B cell (primary cell): Measurements from ENCODE around the gene GRM8. TPM values are rescaled to one million over a fixed set of nuclear protein-coding genes. Genes with fewer than 3 reads are reported as not detected.

Source experiments
- ATAC-seq: fragments of 200-7000 bp; cut with Tn5 transposase; one replicate; pipeline ENCODE4 v1.10.0; 2021; ENCODE audit warnings: low read depth, mild to moderate bottlenecking, moderate number of reproducible peaks, moderate library complexity
- CTCF ChIA-PET: fragments of 350-600 bp; sonication (Branson Sonifier 250); formaldehyde crosslinking; loops from one replicate; lab custom pipeline; 2021; ENCODE audit warnings: antibody characterized with exemption, inconsistent platforms; lab: Charles Lee
- POLR2A ChIA-PET: fragments of 350-600 bp; sonication (Branson Sonifier 250); formaldehyde crosslinking; loops from one replicate; lab custom pipeline; 2021; ENCODE audit warnings: antibody characterized with exemption; lab: Charles Lee
- DNase-seq: peaks from one replicate; pipeline ENCODE4 v3.0.0; 2013
- H2AFZ ChIP-seq: 2 replicates; pipeline ENCODE4 v1.6.1; 2012; ENCODE audit warnings: mild to moderate bottlenecking, low read depth, low read length; ENCODE audit not compliant: insufficient read depth, poor library complexity, severe bottlenecking
- H3K27ac ChIP-seq, 2 donors: 1 replicate in 1 of 2; 2 replicates in 1 of 2; pipeline ENCODE4 v1.5.1; 2012 to 2013; ENCODE audit warnings: low read length in 2 of 2, mild to moderate bottlenecking in 2 of 2, moderate library complexity in 1 of 2
- H3K27me3 ChIP-seq, 4 experiments: fragments of 200-600 bp in 1 of 4; sonication (generic) in 1 of 4; replicated peaks in 1 of 4; 1 replicate in 2 of 4; 2 replicates in 2 of 4; pipeline versions ENCODE4 v1.6.1 to v1.7.0; 2013 to 2016; ENCODE audit warnings: low read length in 3 of 4, mild to moderate bottlenecking in 2 of 4, mixed read lengths in 1 of 4, moderate library complexity in 1 of 4; ENCODE audit not compliant: insufficient read depth in 4 of 4, control insufficient read depth in 3 of 4; ENCODE audit errors: control extremely low read depth in 1 of 4
- H3K36me3 ChIP-seq, 2 experiments: replicated peaks in 1 of 2; 1 replicate in 1 of 2; 2 replicates in 1 of 2; pipeline versions ENCODE4 v1.6.1 to v1.7.1; 2013; ENCODE audit warnings: low read length in 1 of 2; ENCODE audit not compliant: insufficient read depth in 2 of 2, control insufficient read depth in 1 of 2; ENCODE audit errors: control extremely low read depth in 1 of 2, extremely low read depth in 1 of 2
- H3K4me1 ChIP-seq, 2 donors: fragments of 200-600 bp in 1 of 2; sonication (generic) in 1 of 2; 1 replicate in 1 of 2; 2 replicates in 1 of 2; pipeline versions ENCODE4 v1.5.1 to v1.6.1; 2013 to 2017; ENCODE audit warnings: low read length in 2 of 2; ENCODE audit not compliant: control insufficient read depth in 2 of 2, insufficient read depth in 2 of 2
- H3K4me2 ChIP-seq: replicated peaks from 2 replicates; pipeline ENCODE3; 2012; ENCODE audit warnings: mild to moderate bottlenecking, low read depth, low read length; ENCODE audit not compliant: poor library complexity, severe bottlenecking
- H3K4me3 ChIP-seq, 5 experiments: fragments of 200-600 bp in 1 of 5; sonication (generic) in 1 of 5; 1 replicate in 3 of 5; 2 replicates in 2 of 5; pipeline versions ENCODE4 v1.5.1 to v1.7.0; 2011 to 2016; ENCODE audit warnings: low read length in 4 of 5, mild to moderate bottlenecking in 4 of 5, low read depth in 2 of 5, control low read depth in 1 of 5, moderate library complexity in 1 of 5; ENCODE audit not compliant: insufficient read depth in 1 of 5; ENCODE audit errors: control extremely low read depth in 1 of 5, extremely low read depth in 1 of 5
- H3K79me2 ChIP-seq: fragments of 200-600 bp; sonication (generic); one replicate; pipeline ENCODE4 v1.6.0; 2016; ENCODE audit warnings: low read length; ENCODE audit not compliant: control insufficient read depth, insufficient read depth
- H3K9ac ChIP-seq: fragments of 200-600 bp; sonication (generic); 2 replicates; pipeline ENCODE4 v1.6.1; 2017; ENCODE audit warnings: mild to moderate bottlenecking, low read length, moderate library complexity
- H3K9me3 ChIP-seq, 3 donors: one replicate each; pipeline versions ENCODE4 v1.6.1 to v1.7.1; 2013; ENCODE audit warnings: low read length in 2 of 3; ENCODE audit not compliant: control insufficient read depth in 2 of 3, insufficient read depth in 1 of 3; ENCODE audit errors: control extremely low read depth in 1 of 3
- H4K20me1 ChIP-seq: 2 replicates; pipeline ENCODE4 v1.6.0; 2012; ENCODE audit warnings: mild to moderate bottlenecking, low read length; ENCODE audit not compliant: insufficient read depth, control insufficient read depth, poor library complexity, severe bottlenecking
- H3K27ac Mint-ChIP-seq: one replicate; pipeline ENCODE4 v1.8.0; 2021; ENCODE audit warnings: mixed read lengths
- H3K27me3 Mint-ChIP-seq: one replicate; pipeline ENCODE4 v1.8.0; 2021; ENCODE audit warnings: mixed read lengths
- H3K4me1 Mint-ChIP-seq: one replicate; pipeline ENCODE4 v1.8.0; 2021; ENCODE audit warnings: mixed read lengths
- H3K4me3 Mint-ChIP-seq: one replicate; pipeline ENCODE4 v1.8.0; 2021; ENCODE audit warnings: mixed read lengths
- H3K9me3 Mint-ChIP-seq: one replicate; pipeline ENCODE4 v1.8.0; 2022; ENCODE audit warnings: mixed read lengths; ENCODE audit not compliant: insufficient read depth
- CTCF ChIP-seq: fragments of 200-600 bp; IDR thresholded peaks from one replicate; pipeline ENCODE4 v1.8.0; 2022; ENCODE audit warnings: antibody characterized with exemption, mild to moderate bottlenecking
- EZH2 ChIP-seq: IDR thresholded peaks from 2 replicates; pipeline ENCODE4 v1.6.1; 2012; ENCODE audit warnings: borderline replicate concordance, low read depth, mild to moderate bottlenecking, moderate library complexity, low read length; ENCODE audit not compliant: insufficient read depth, poor library complexity, severe bottlenecking
- WGBS: methylation state at CpG from one replicate; pipeline ENCODE4 v1.1.5; 2013; ENCODE audit warnings: missing lambda C conversion rate; ENCODE audit not compliant: insufficient coverage; 5-methylcytosine and 5-hydroxymethylcytosine counted together
- intact Hi-C: fragments of 100-400 bp; cut with micrococcal nuclease; formaldehyde crosslinking; loops from one replicate; pipeline ENCODE4 v1.10.0; 2022
- polyA plus RNA-seq: library from polyadenylated mRNA; depleted of rRNA; stranded (reverse); fragments of >200 nt; gene quantifications from 2 replicates; pipeline ENCODE4 v1.2.3, GENCODE V29; 2012
- total RNA-seq, 2 donors: library from RNA; stranded (reverse); fragments of 120-200 nt in 1 of 2; gene quantifications; 1 replicate in 1 of 2; 2 replicates in 1 of 2; pipeline versions ENCODE4 v1.2.3 to v1.2.4, GENCODE V29; 2013 to 2022

Gene GRM8
- total and polyA plus RNA-seq, 2 donors (not counting 1 experiment from before 2014, with no cell fraction given), result not detected

GRCh38 chr7:126424985-126425384, 827.8 kb downstream of the GRM8 start:
- H3K27me3 Mint-ChIP-seq, result no peaks in the 10 kb centered on the region
- Histone ChIP-seq H3K9me3 (no peaks in the 10 kb centered on the region), H3K79me2 (no peaks in the 10 kb centered on the region), H3K27me3 (no peaks in the 10 kb centered on the region), H3K36me3 (no peaks in the 10 kb centered on the region), H4K20me1 (no peaks in the 10 kb centered on the region), H3K4me2 (no peak overlapping the region), H3K4me1 (no peaks in the 10 kb centered on the region), H3K9ac (no peak overlapping the region), H2AFZ (no peak overlapping the region), H3K4me3 (no peak overlapping the region), H3K27ac (no peak overlapping the region)
- no CpG with 5 or more reads among the region's 1 CpG for WGBS
- no peaks in the 10 kb centered on the region for H3K4me1 Mint-ChIP-seq
- no peak for TF ChIP-seq CTCF
- TF ChIP-seq EZH2, result no peak
- no peaks in the 10 kb centered on the region for H3K9me3 Mint-ChIP-seq
- H3K27ac Mint-ChIP-seq, result no peak overlapping the region
- ChIA-PET CTCF (no interaction called here), POLR2A (no interaction called here)
- no peak overlapping the region for H3K4me3 Mint-ChIP-seq
- intact Hi-C loops, result no loop called here
- no peak for ATAC-seq
- no peak for DNase-seq

GRCh38 chr7:126419047-126419446, 833.7 kb downstream of the GRM8 start:
- Histone ChIP-seq H3K27me3 (no peaks in the 10 kb centered on the region), H3K27ac (no peak overlapping the region), H2AFZ (no peak overlapping the region), H3K9me3 (no peaks in the 10 kb centered on the region), H3K4me3 (no peak overlapping the region), H4K20me1 (no peaks in the 10 kb centered on the region), H3K4me1 (no peaks in the 10 kb centered on the region), H3K9ac (no peak overlapping the region), H3K36me3 (no peaks in the 10 kb centered on the region), H3K4me2 (no peak overlapping the region), H3K79me2 (no peaks in the 10 kb centered on the region)
- peaks cover 2% of the 10 kb centered on the region for H3K9me3 Mint-ChIP-seq
- no peak overlapping the region for H3K4me3 Mint-ChIP-seq
- no peaks in the 10 kb centered on the region for H3K27me3 Mint-ChIP-seq
- ChIA-PET POLR2A (no interaction called here), CTCF (no interaction called here)
- intact Hi-C loops, result no loop called here
- H3K4me1 Mint-ChIP-seq, result no peaks in the 10 kb centered on the region
- no peak for ATAC-seq
- TF ChIP-seq CTCF (no peak), EZH2 (no peak)
- no peak for DNase-seq
- no peak overlapping the region for H3K27ac Mint-ChIP-seq
- WGBS, result no CpG with 5 or more reads among the region's 4 CpGs
